GM12892 (cell line): ENCODE results near the gene PPM1M.
A peak's percentile ranks its signal among the peaks of the same experiment; 100 is the strongest.

Source experiments
- DNase-seq: peaks from one replicate; pipeline ENCODE4 v3.0.0; 2011; ENCODE audit not compliant: insufficient read length
- FAIRE-seq: peaks from 2 replicates; lab custom pipeline; 2011; peaks lifted over from hg19 to GRCh38; lab: Jason Lieb, UNC
- POLR2A ChIP-seq: IDR thresholded peaks from 2 replicates; pipeline ENCODE4 v1.6.1; 2011; ENCODE audit warnings: low read depth, low read length, control low read depth
- POLR2AphosphoS5 ChIP-seq: IDR thresholded peaks from 2 replicates; pipeline ENCODE4 v1.6.1; 2011; ENCODE audit warnings: low read depth, low read length, control low read depth
- TAF1 ChIP-seq: IDR thresholded peaks from 2 replicates; pipeline ENCODE4 v1.6.1; 2011; ENCODE audit warnings: low read depth, mild to moderate bottlenecking, control low read depth, low read length, borderline replicate concordance

The PPM1M gene

GRCh38 chr3:52234516-52235447 lies 10.8 kb upstream of the PPM1M start:
- no peak for TF ChIP-seq TAF1
- no peak for TF ChIP-seq POLR2AphosphoS5
- no peak for TF ChIP-seq POLR2A
- no peak for FAIRE-seq
- DNase-seq, result no peak

GRCh38 chr3:52236424-52236886 lies 9.1 kb upstream of the PPM1M start:
- TF ChIP-seq TAF1 (no peak), POLR2AphosphoS5 (no peak), POLR2A (no peak)
- DNase-seq (no peak), FAIRE-seq (no peak)

- DNase-seq (no peak), FAIRE-seq (no peak)
- TF ChIP-seq TAF1 (no peak), POLR2A (no peak), POLR2AphosphoS5 (no peak)
Measured at GRCh38 chr3:52237006-52237656, 8.4 kb upstream of the PPM1M start.

GRCh38 chr3:52237657-52238172 lies 7.8 kb upstream of the PPM1M start:
- no peak for FAIRE-seq
- no peak for DNase-seq
- TF ChIP-seq TAF1 (no peak), POLR2A (no peak), POLR2AphosphoS5 (no peak)

GRCh38 chr3:52238193-52238760 lies 7.3 kb upstream of the PPM1M start:
- no peak for FAIRE-seq
- TF ChIP-seq POLR2AphosphoS5 (no peak; the same call in 1 of the 2 replicates), POLR2A (no peak), TAF1 (no peak)
- DNase-seq, result no peak

GRCh38 chr3:52238761-52239701 lies 6.5 kb upstream of the PPM1M start, which contains the start of gene TWF2:
Gene TWF2 (minus strand): TSS chr3:52239158. CDS start chr3:52239016, 142 bp downstream.
- TF ChIP-seq POLR2A, result peak; percentile 88
- TF ChIP-seq TAF1, result peak; percentile 43; the same call in 1 of the 2 replicates
- peak; percentile 76 for TF ChIP-seq POLR2AphosphoS5
- DNase-seq, result peak; percentile 98
- peak; percentile 97 for FAIRE-seq

- peak; percentile 88 for FAIRE-seq
- DNase-seq, result no peak
- TF ChIP-seq POLR2AphosphoS5, result peak; percentile 41; the same call in 1 of the 2 replicates
- no peak for TF ChIP-seq TAF1
- TF ChIP-seq POLR2A, result no peak
Measured at GRCh38 chr3:52240059-52240885, 5.3 kb upstream of the PPM1M start.

GRCh38 chr3:52240886-52241370 lies 4.6 kb upstream of the PPM1M start:
- TF ChIP-seq POLR2AphosphoS5, result no peak
- no peak for TF ChIP-seq POLR2A
- TF ChIP-seq TAF1, result no peak
- no peak for DNase-seq
- FAIRE-seq, result no peak

GRCh38 chr3:52242039-52242438 lies 3.5 kb upstream of the PPM1M start:
- FAIRE-seq (no peak), DNase-seq (no peak)
- TF ChIP-seq TAF1 (no peak), POLR2A (no peak), POLR2AphosphoS5 (no peak)
